A673 (cell line): Measurements from ENCODE around the gene CRISP1.

ENCODE experiments used
- CTCF ChIP-seq: fragments of 300-800, 200-600 bp; sonication (generic); conservative IDR thresholded peaks from 2 replicates; pipeline ENCODE4 v1.5.1; 2017; ENCODE audit warnings: low read depth, mild to moderate bottlenecking, antibody characterized with exemption, low read length, moderate library complexity, mixed read lengths
- EZH2 ChIP-seq: fragments of 200-600 bp; sonication (generic); IDR thresholded peaks from 2 replicates; pipeline ENCODE4 v1.6.1; 2017; ENCODE audit warnings: borderline replicate concordance, low read depth, mild to moderate bottlenecking, mixed read lengths, antibody characterized with exemption, low read length; ENCODE audit not compliant: poor library complexity, severe bottlenecking

- TF ChIP-seq CTCF: no peak
- TF ChIP-seq EZH2: no peak
Measured at GRCh38 chr6:49847014-49847413, 19.3 kb downstream of the CRISP1 start.
